ENCODE measurements around the gene CREB3L2.

DNA sequence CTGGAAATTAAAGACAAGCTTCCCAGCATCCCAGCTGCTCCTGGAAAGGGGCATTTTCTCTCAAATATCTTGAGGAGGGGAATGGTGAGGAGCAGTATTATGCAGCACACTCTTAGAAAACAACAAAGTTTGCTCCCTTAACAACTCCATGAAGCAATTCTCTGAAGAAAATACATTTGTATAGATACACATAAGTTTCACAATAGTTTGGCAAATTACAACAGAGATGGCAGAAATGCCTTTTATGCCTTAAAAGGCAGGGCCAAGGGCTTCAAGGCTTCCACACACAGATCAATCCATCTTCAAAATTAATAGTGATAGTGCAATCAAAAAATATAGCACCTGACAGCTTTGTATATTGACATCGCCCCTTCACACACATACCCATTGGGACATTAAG is 167.3 kb downstream of the CREB3L2 start:
- TF ChIP-seq CTCF (conservative IDR thresholded peaks at IDR 0.05; ENCODE audit: low read length): no peak
- no peak for TF ChIP-seq EZH2phosphoT487 (IDR thresholded peaks at IDR 0.05; ENCODE audit: borderline replicate concordance, low read depth, low read length)

Data from OCI-LY7 (cell line).